HG02610 (cell line): ENCODE results near the gene TOMM40.
A peak's percentile ranks its signal among the peaks of the same experiment; 100 is the strongest.
"Not testable (repeated sequence)": the region's sequence is repeated elsewhere in the genome, so short reads cannot be mapped to it uniquely, and the experiment has no call there.

Experiments
- ATAC-seq: cut with Tn5 transposase; IDR thresholded peaks from one replicate; pipeline ENCODE4 v1.9.1; 2021; ENCODE audit warnings: mild to moderate bottlenecking, moderate library complexity; ENCODE audit not compliant: unreplicated experiment

TOMM40 gene

GRCh38 chr19:44891016-44891882 lies at the start of gene TOMM40:
Gene TOMM40 (plus strand): TSS chr19:44891254. CDS start chr19:44891416, 162 bp downstream.
- ATAC-seq, result peak; percentile 64

- no peak for ATAC-seq
These were observed 45.8 kb upstream of the TOMM40 start for GRCh38 chr19:44845286-44845611.

GRCh38 chr19:44845612-44846454 lies 45.2 kb upstream of the TOMM40 start, which contains the start of gene NECTIN2:
Gene NECTIN2 (plus strand): TSS chr19:44846297. CDS start chr19:44846526, 229 bp downstream.
- ATAC-seq, result no peak

GRCh38 chr19:44846455-44847143 lies 44.5 kb upstream of the TOMM40 start:
- ATAC-seq, result no peak

- no peak for ATAC-seq
These were observed 43.7 kb upstream of the TOMM40 start for GRCh38 chr19:44847144-44848035.

GRCh38 chr19:44848036-44848811 lies 42.8 kb upstream of the TOMM40 start:
- ATAC-seq, result no peak

GRCh38 chr19:44848812-44849447 lies 42.1 kb upstream of the TOMM40 start:
- ATAC-seq, result no peak

GRCh38 chr19:44850641-44851109 lies 40.4 kb upstream of the TOMM40 start:
- no peak for ATAC-seq

GRCh38 chr19:44851427-44851826 lies 39.6 kb upstream of the TOMM40 start:
- no peak for ATAC-seq

- no peak for ATAC-seq
These were observed 35.4 kb upstream of the TOMM40 start for GRCh38 chr19:44855606-44856005.

- ATAC-seq, result no peak
These were observed 34.5 kb upstream of the TOMM40 start for GRCh38 chr19:44856421-44857083.

- ATAC-seq, result no peak
These were observed 33.2 kb upstream of the TOMM40 start for GRCh38 chr19:44857837-44858236.

- ATAC-seq, result not testable (repeated sequence)
These were observed 29.5 kb upstream of the TOMM40 start for GRCh38 chr19:44861576-44861975.

- ATAC-seq, result no peak
These were observed 27.1 kb upstream of the TOMM40 start for GRCh38 chr19:44863990-44864389.

- no peak for ATAC-seq
These were observed 25.8 kb upstream of the TOMM40 start for GRCh38 chr19:44865196-44865767.

GRCh38 chr19:44866664-44867063 lies 24.4 kb upstream of the TOMM40 start:
- no peak for ATAC-seq

- no peak for ATAC-seq
These were observed 23.5 kb upstream of the TOMM40 start for GRCh38 chr19:44867578-44867977.
